ENCODE measurements around the gene JAM2. TPM values are rescaled to one million over a fixed set of nuclear protein-coding genes. Genes with fewer than 3 reads are reported as not detected.

JAM2 gene
- total and polyA plus RNA-seq, 2 of the 4 experiments (the other 2 are of a cell fraction) = 0.72 to 2.1 TPM

GRCh38 chr21:25614441-25614840, 24.6 kb upstream of the JAM2 start:
- H3K9me1 ChIP-seq (ENCODE audit: insufficient read depth, low read length) = no peaks in the 10 kb centered on the region
- H2BK5ac ChIP-seq (ENCODE audit: low read depth, low read length, poor library complexity, severe bottlenecking) = no peak overlapping the region
- no peak for TF ChIP-seq CEBPB (IDR thresholded peaks at IDR 0.05; ENCODE audit: low read depth, low read length)
- TF ChIP-seq RCOR1 (IDR thresholded peaks at IDR 0.05; ENCODE audit: insufficient replicate concordance, low read length) = no peak
- no peak overlapping the region for H2BK120ac ChIP-seq (ENCODE audit: low read depth, low read length)
- H3K14ac ChIP-seq (replicated peaks; ENCODE audit: low read depth, low read length) = no peak overlapping the region
- H3K4ac ChIP-seq (ENCODE audit: low read depth, low read length) = no peak overlapping the region
- no peak overlapping the region for H2AK5ac ChIP-seq (ENCODE audit: low read depth, low read length)
- POLR2A ChIA-PET (ENCODE audit: unreplicated experiment) = no interaction called here
- H4K8ac ChIP-seq (ENCODE audit: low read depth in 2 of 2, low read length in 2 of 2) = no peak overlapping the region
- WGBS, 2 experiments (ENCODE audit: extremely low coverage in 2 of 2, insufficient read length in 1 of 2) = no CpG with 5 or more reads among the region's 1 CpG
- H4K20me1 ChIP-seq (ENCODE audit: insufficient read depth, low read length) = no peaks in the 10 kb centered on the region
- H2BK15ac ChIP-seq (ENCODE audit: low read depth, low read length) = no peak overlapping the region
- dilution Hi-C loops (cut with HindIII; ENCODE audit: low sequenced_read_pairs, unreplicated experiment) (no loop called here), intact Hi-C loops (cut with micrococcal nuclease) (no loop called here), in situ Hi-C loops (cut with MboI; ENCODE audit: low sequenced_read_pairs) (loop anchor here (25.0 kb wide), 2 partner anchors 573 to 1098 kb away; no protein-coding TSS in a partner anchor)
- H2BK20ac ChIP-seq (ENCODE audit: low read depth, low read length) = no peak overlapping the region
- H4K5ac ChIP-seq (ENCODE audit: low read depth, low read length) = no peak overlapping the region
- H3K18ac ChIP-seq (ENCODE audit: low read depth, low read length) = no peak overlapping the region
- H2AK9ac ChIP-seq (replicated peaks; ENCODE audit: low read depth, low read length, poor library complexity) = no peak overlapping the region
- H2AFZ ChIP-seq (replicated peaks; ENCODE audit: low read length, poor library complexity) = no peak overlapping the region
- no TSS peak for BruUV-seq (replicated peaks)
- H4K91ac ChIP-seq (ENCODE audit: insufficient read depth, low read depth, low read length) = no peak overlapping the region
- H3K4me2 ChIP-seq (ENCODE audit: low read depth, low read length) = no peak overlapping the region
- no peak overlapping the region for H3K4me3 ChIP-seq (ENCODE audit: insufficient read depth, low read depth, low read length)
- CTCF ChIA-PET = no interaction called here
- no peak overlapping the region for H3K23ac ChIP-seq (ENCODE audit: low read depth, low read length)
- H3K9ac ChIP-seq (ENCODE audit: low read depth, low read length) = no peak overlapping the region
- no peak overlapping the region for H3K56ac ChIP-seq (ENCODE audit: extremely low read depth, insufficient read depth, low read length)
- no peaks in the 10 kb centered on the region for H3K4me1 ChIP-seq (ENCODE audit: control insufficient read depth, insufficient read depth, low read length)
- H3K79me1 ChIP-seq (ENCODE audit: low read depth in 1 of 2, low read length in 2 of 2) = no peaks in the 10 kb centered on the region
- H3K27me3 ChIP-seq (ENCODE audit: control insufficient read depth, insufficient read depth, low read length) = peaks cover 2% of the 10 kb centered on the region
- H3K27ac ChIP-seq (ENCODE audit: insufficient read depth, low read length) = no peak overlapping the region
- no peaks in the 10 kb centered on the region for H3K36me3 ChIP-seq (ENCODE audit: control insufficient read depth, insufficient read depth, low read length)
- H3K9me3 ChIP-seq (ENCODE audit: control insufficient read depth, insufficient read depth, low read length) = no peaks in the 10 kb centered on the region
- no peak for DNase-seq
- ATAC-seq (ENCODE audit: low read depth) = no peak
